ENCODE data around the gene CHRNG. TPM values are rescaled to one million over a fixed set of nuclear protein-coding genes. Genes with fewer than 3 reads are reported as not detected.
"Not testable (repeated sequence)": the region's sequence is repeated elsewhere in the genome, so short reads cannot be mapped to it uniquely, and the experiment has no call there.

Gene CHRNG
- total RNA-seq, 4 donors from 2014 or later: not detected

DNA sequence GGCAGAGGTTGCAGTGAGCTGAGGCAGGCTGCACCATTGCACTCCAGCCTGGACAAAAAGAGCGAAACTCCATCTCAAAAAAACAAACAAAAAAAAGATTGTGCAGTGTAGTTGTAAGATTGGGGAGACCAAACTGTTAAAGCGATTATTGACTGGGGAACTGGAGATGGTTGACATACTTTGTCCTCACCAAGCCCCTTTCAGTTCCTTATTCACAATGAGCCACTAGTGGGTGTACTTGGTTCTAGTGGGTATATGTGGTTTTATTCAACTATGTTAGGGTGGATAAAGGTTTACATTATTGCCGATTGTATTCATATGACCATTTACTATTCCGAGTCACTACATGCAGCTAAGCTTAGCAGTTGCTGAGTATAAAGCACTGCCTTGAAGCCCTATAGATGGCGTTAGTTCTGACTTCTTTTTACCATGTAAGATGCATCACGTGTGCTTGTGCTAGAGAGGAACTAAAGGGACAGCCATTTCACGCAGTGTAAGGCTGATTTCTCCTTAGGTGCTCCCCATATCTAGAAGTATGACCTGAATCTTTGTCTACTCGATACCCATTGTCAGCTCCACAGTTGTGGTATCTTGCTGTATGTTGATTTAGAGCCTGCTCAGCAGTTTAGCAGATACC, 23.1 kb downstream of the CHRNG start:
- H3K4me1 ChIP-seq: no peaks in the 10 kb centered on the region
- DNase-seq: no peak
- no peak for TF ChIP-seq CTCF (IDR thresholded peaks at IDR 0.05)
- TF ChIP-seq POLR2AphosphoS5 (IDR thresholded peaks at IDR 0.05): no peak
- TF ChIP-seq EP300 (IDR thresholded peaks at IDR 0.05; ENCODE audit: low read depth): no peak
- no peak for TF ChIP-seq POLR2A (IDR thresholded peaks at IDR 0.05)
- no peaks in the 10 kb centered on the region for H3K9me3 ChIP-seq
- H3K36me3 ChIP-seq: peaks cover 0 to 68% (median 32%) of the 10 kb centered on the region in 4 donors
- H3K4me3 ChIP-seq: no peak overlapping the region
- H3K27me3 ChIP-seq: no peaks in the 10 kb centered on the region
- H3K27ac ChIP-seq: no peak overlapping the region
- in situ Hi-C loops (cut with MboI; ENCODE audit: low pct_ligation_motif_present in 1 of 4, low pct_unique_long_range_greater_than_20kb in 1 of 4, low sequenced_read_pairs in 3 of 4) (no loop called here), intact Hi-C loops (cut with DNase I; ENCODE audit: low total_unique reads) (no loop called here)
- 73 to 87% methylated on average over 7 to 8 of the region's 8 CpGs for WGBS, 2 donors (ENCODE audit: low coverage in 1 of 2)

- WGBS, 2 donors (ENCODE audit: low coverage in 1 of 2): 33 to 89% methylated on average over 3 of the region's 3 CpGs
- H3K9me3 ChIP-seq: no peaks in the 10 kb centered on the region
- in situ Hi-C loops (cut with MboI; ENCODE audit: low pct_ligation_motif_present in 1 of 4, low pct_unique_long_range_greater_than_20kb in 1 of 4, low sequenced_read_pairs in 3 of 4): no loop called here
- no peak overlapping the region for H3K4me3 ChIP-seq
- no peak overlapping the region for H3K27ac ChIP-seq
- H3K36me3 ChIP-seq: peaks cover 0 to 68% (median 31%) of the 10 kb centered on the region in 4 donors
- no peaks in the 10 kb centered on the region for H3K27me3 ChIP-seq
- peaks cover 0 to 6% (median 2%) of the 10 kb centered on the region in 4 donors for H3K4me1 ChIP-seq
- no peak for DNase-seq
- TF ChIP-seq POLR2A (IDR thresholded peaks at IDR 0.05): no peak
- intact Hi-C loops (cut with DNase I; ENCODE audit: low total_unique reads): no loop called here
Observed at GRCh38 chr2:232563580-232563979, 24.1 kb downstream of the CHRNG start.

- H3K36me3 ChIP-seq: peaks cover 0 to 80% (median 29%) of the 10 kb centered on the region in 4 donors
- intact Hi-C loops (cut with DNase I; ENCODE audit: low total_unique reads) (no loop called here), in situ Hi-C loops (cut with MboI; ENCODE audit: low pct_ligation_motif_present in 1 of 4, low pct_unique_long_range_greater_than_20kb in 1 of 4, low sequenced_read_pairs in 3 of 4) (no loop called here)
- peak overlapping the region in 1 of 4 donors; percentile 6 for H3K27ac ChIP-seq
- TF ChIP-seq CTCF (IDR thresholded peaks at IDR 0.05): no peak
- TF ChIP-seq POLR2A (IDR thresholded peaks at IDR 0.05): no peak
- no peak for TF ChIP-seq EP300 (IDR thresholded peaks at IDR 0.05; ENCODE audit: low read depth)
- no peak for TF ChIP-seq POLR2AphosphoS5 (IDR thresholded peaks at IDR 0.05)
- peaks cover 0 to 24% (median 10%) of the 10 kb centered on the region in 4 donors for H3K4me1 ChIP-seq
- DNase-seq: no peak
- H3K27me3 ChIP-seq: no peaks in the 10 kb centered on the region
- no peaks in the 10 kb centered on the region for H3K9me3 ChIP-seq
- no peak overlapping the region for H3K4me3 ChIP-seq
Observed at GRCh38 chr2:232567721-232568120, 28.2 kb downstream of the CHRNG start.

- Histone ChIP-seq H3K4me1 (peaks cover 0 to 27% (median 11%) of the 10 kb centered on the region in 4 donors), H3K4me3 (no peak overlapping the region), H3K36me3 (peaks cover 0 to 77% (median 29%) of the 10 kb centered on the region in 4 donors), H3K27ac (peak overlapping the region in 2 of 4 donors; percentile 12 to 14), H3K9me3 (no peaks in the 10 kb centered on the region), H3K27me3 (no peaks in the 10 kb centered on the region)
- no peak for DNase-seq
- intact Hi-C loops (cut with DNase I; ENCODE audit: low total_unique reads) (no loop called here), in situ Hi-C loops (cut with MboI; ENCODE audit: low pct_ligation_motif_present in 1 of 4, low pct_unique_long_range_greater_than_20kb in 1 of 4, low sequenced_read_pairs in 3 of 4) (no loop called here)
- TF ChIP-seq EP300 (IDR thresholded peaks at IDR 0.05; ENCODE audit: low read depth) (no peak), POLR2A (IDR thresholded peaks at IDR 0.05) (no peak)
- WGBS, 2 donors (ENCODE audit: low coverage in 1 of 2): 48 to 57% methylated on average over 5 of the region's 5 CpGs
Observed at GRCh38 chr2:232568161-232568560, 28.7 kb downstream of the CHRNG start.

GRCh38 chr2:232569541-232569940, 30.0 kb downstream of the CHRNG start:
- H3K27me3 ChIP-seq: no peaks in the 10 kb centered on the region
- H3K27ac ChIP-seq: no peak overlapping the region
- no peak for TF ChIP-seq POLR2AphosphoS5 (IDR thresholded peaks at IDR 0.05)
- no peak for TF ChIP-seq CTCF (IDR thresholded peaks at IDR 0.05)
- no peak for TF ChIP-seq EP300 (IDR thresholded peaks at IDR 0.05; ENCODE audit: low read depth)
- TF ChIP-seq POLR2A (IDR thresholded peaks at IDR 0.05): no peak
- H3K4me3 ChIP-seq: no peak overlapping the region
- H3K9me3 ChIP-seq: no peaks in the 10 kb centered on the region
- H3K4me1 ChIP-seq: peaks cover 0 to 27% (median 13%) of the 10 kb centered on the region in 4 donors
- in situ Hi-C loops (cut with MboI; ENCODE audit: low pct_ligation_motif_present in 1 of 4, low pct_unique_long_range_greater_than_20kb in 1 of 4, low sequenced_read_pairs in 3 of 4) (no loop called here), intact Hi-C loops (cut with DNase I; ENCODE audit: low total_unique reads) (no loop called here)
- no peak for DNase-seq
- WGBS, 2 donors (ENCODE audit: low coverage in 1 of 2): 98 to 100% methylated on average over 1 to 9 of the region's 9 CpGs
- H3K36me3 ChIP-seq: peaks cover 0 to 77% (median 26%) of the 10 kb centered on the region in 4 donors

GRCh38 chr2:232570481-232570880, 31.0 kb downstream of the CHRNG start:
- Histone ChIP-seq H3K27ac (peak overlapping the region in 1 of 4 donors; percentile 13), H3K36me3 (peaks cover 0 to 67% (median 21%) of the 10 kb centered on the region in 4 donors), H3K4me1 (peaks cover 0 to 27% (median 13%) of the 10 kb centered on the region in 4 donors)
- H3K27me3 ChIP-seq; H3K9me3 ChIP-seq; DNase-seq; H3K4me3 ChIP-seq; intact Hi-C loops (cut with DNase I; ENCODE audit: low total_unique reads); in situ Hi-C loops (cut with MboI; ENCODE audit: low pct_ligation_motif_present in 1 of 4, low pct_unique_long_range_greater_than_20kb in 1 of 4, low sequenced_read_pairs in 3 of 4): not testable (repeated sequence)
- WGBS, 2 donors (ENCODE audit: low coverage in 1 of 2): 100% methylated on average over 6 of the region's 6 CpGs; no CpG with 5 or more reads in 1 of the 2 donors
